HG03039 (cell line): Measurements from ENCODE around the gene RFPL2.
"Not testable (repeated sequence)": the region's sequence is repeated elsewhere in the genome, so short reads cannot be mapped to it uniquely, and the experiment has no call there.

ENCODE experiments used
- ATAC-seq: cut with Tn5 transposase; IDR thresholded peaks from one replicate; pipeline ENCODE4 v1.9.1; 2021; ENCODE audit warnings: mild to moderate bottlenecking, moderate library complexity; ENCODE audit not compliant: unreplicated experiment

The RFPL2 gene

DNA sequence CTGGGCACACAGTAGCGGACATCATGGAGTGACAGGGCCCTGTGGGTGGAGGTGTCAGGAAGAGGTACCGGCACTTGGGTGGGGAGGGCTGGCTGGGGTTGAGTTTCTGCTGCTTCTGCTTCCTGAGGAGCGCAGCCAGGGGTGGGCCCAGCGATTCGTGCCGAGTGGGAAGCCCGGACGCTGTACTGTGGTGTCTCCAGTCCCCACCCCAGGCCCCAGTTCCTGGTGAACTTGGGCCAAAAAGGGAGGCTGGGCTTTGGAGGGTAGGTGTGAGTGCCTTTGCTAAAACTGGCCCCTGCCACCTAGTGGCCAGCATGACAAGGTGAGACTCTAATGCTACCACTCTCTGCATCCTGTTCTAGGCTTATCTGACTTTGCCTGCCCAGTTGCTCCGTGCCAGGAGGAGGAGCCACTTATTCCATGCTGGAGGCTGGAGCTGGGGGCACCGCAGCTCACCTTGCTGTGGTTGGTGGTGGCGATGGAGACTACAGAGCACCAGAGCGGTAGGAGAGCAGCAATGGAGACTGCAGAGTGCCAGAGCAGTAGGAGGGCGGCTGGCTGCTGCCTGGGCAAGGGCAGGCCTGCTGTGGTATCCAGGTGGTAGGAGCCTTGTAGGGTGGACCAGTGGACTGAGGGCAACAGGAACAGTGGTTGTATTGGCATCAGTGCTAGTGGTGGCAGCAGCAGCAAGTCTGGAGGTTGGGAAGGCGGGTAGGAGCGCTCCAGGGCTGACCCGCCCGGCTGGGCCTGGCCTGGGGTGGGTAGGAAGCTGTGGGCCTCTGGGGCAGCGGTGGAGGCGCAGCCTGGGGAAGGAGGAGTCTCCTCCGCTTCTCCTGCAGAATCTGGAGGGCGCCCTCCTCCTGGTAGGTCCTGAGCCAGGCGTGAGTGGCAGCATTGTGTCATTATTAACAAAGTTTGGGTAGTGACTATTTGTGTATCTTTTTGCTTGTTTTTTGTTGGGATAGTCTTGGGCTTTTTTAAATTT is 2.2 kb upstream of the RFPL2 start:
- no peak for ATAC-seq

DNA sequence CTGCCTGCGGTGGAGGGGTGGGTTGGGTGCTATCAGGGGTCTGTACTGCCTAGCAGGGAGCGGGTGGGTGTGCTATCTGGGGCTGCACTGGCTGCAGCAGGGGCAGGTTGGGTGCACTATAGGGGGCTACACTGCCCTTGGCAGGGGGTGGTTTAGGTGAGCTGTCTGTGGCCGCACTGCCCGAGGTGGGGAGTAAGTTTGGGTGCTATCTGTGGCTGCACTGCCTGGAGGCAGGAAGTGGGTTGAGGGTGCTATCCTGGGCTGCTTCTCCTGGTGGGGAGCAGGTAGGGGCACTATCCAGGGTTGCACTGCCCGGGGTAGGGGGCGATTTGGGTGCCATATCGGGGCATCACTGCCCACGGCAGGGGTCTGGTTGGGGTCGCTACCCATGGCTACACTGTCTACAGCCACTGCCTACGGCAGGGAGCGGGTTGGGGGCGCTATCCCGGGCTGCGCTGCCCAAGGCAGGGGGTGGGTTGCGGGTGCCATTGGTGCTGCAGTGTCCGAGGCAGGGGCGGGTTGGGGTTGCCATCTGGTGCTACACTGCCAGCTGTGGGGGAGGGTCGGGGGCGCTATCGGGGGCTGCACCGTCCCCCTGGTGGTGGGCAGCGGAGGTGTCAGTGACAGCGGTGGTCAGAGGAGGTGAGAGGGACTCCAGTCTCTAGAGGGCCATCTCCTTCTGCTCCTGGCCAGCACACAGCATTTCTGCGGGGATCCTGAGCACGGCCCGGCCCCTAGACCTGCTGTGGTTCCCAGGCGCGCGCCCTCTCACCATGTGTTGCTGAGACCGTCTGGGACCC is 1.3 kb upstream of the RFPL2 start:
- ATAC-seq = no peak

GRCh38 chr22:32204040-32204855 is 625 bp downstream of the RFPL2 start:
- no peak for ATAC-seq

GRCh38 chr22:32203181-32204039 is 1.5 kb downstream of the RFPL2 start:
- ATAC-seq = no peak

DNA sequence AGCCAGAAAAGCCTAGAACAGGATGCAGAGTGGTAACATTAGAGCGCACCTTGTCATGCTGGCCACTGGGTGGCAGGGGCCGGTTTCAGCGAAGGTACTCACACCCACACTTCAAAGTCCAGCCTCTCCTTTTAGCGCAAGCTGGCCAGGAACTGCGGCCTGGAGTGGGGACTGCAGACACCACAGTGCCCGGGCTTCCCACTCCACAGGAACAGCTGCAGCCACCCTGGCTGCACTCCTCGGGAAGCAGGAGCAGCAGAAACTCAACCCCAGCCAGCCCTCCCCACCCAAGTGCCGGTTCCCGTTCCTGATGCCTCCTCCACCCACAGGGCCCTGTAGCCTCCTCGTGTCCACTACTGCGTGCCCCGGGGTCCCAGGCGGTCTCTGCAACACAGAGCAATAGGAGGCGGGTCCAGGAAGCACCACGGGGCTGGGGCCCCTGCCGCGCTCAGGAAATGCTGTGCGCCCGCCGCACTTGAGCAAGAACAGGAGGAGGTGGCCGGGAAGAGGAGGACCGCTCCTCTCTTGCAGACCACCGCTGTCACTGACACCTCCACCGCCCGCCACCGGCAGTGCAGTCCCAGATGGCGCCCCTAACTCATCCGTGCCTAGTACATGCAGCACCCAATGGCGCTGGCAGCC is 2.2 kb downstream of the RFPL2 start:
- ATAC-seq = no peak

DNA sequence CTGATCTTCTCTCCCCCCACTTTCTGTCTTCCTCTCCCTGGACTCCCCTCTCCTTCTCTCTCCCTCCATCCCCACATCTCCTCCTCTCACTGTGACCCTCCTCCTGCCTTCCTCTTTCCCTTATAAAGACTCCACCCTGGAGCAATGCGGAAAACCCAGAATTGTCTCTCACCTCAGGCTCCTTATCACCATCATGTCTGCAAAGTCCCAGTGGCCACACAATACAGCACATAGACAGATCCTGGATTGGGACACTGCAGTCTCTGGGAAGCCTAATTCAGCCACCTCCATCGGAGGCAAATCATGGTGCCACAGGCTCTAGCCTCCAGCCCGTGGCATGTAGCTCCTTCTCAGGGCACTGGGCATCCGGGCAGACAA is 2.7 kb downstream of the RFPL2 start:
- ATAC-seq = no peak

DNA sequence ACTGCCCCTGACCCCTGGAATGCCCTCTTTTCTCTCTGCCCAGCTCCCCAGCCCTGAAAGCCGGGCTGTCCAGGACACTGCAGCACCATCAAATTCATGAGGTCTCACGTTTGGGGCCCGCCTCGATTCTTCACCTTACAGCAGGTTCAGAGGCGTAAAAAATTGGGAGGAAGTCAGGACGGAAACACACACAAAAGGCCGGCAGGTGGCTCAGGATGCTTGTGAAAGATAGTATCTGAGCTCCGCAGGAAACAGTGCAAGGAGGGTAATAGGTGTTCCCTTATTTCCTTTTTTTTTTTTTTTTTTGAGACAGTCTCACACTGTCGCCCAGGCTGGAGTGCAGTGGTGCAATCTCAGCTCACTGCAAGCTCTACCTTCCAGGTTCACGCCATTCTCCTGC is 4.1 kb downstream of the RFPL2 start:
- no peak for ATAC-seq

- no peak for ATAC-seq
Measured at GRCh38 chr22:32199961-32200360, 4.9 kb downstream of the RFPL2 start.

- ATAC-seq = no peak
Measured at GRCh38 chr22:32199341-32199740, 5.5 kb downstream of the RFPL2 start.

GRCh38 chr22:32197553-32198226 is 7.2 kb downstream of the RFPL2 start:
- ATAC-seq = not testable (repeated sequence)

DNA sequence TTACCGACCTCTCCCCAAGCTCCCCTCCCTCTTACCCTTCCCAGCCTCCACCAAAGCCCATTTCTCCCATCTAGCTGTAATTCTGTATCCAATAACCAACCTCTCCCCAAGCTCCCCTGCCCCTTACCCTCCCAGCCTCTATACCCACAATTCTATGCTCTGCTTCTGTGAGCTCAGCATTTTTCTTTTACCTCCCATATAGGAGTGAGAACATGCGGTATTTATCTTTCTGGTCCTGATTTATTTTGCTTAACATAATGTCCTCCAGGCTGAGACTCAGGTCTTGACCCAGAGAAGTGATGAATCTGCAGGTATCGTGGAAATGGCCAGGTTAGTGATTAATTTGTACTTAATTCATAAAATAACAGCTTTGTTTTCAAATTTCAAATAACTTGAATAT is 9.0 kb downstream of the RFPL2 start:
- ATAC-seq = not testable (repeated sequence)

- not testable (repeated sequence) for ATAC-seq
Measured at GRCh38 chr22:32193346-32193745, 11.5 kb downstream of the RFPL2 start.

DNA sequence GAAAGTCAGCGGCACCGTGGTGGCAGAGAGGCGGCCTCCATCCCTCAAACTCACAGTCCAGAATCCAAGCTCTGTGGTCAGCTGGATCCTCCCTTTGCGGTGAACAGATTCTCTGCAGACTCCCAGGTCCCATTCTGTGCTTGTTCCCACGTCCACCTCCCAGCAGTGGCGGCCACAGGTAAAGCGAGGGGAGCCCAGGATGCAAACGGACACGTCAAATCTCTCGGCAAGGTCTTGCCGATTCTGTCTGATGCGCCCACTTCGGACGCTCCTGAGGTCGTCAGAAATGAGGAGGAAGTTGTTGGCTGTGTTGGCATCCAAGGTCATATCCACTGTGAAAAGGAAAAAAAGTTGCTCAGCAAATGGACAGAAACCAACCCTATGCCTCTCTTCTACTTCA is 13.9 kb downstream of the RFPL2 start:
- not testable (repeated sequence) for ATAC-seq

GRCh38 chr22:32185821-32186220 is 19.1 kb downstream of the RFPL2 start:
- ATAC-seq = no peak

DNA sequence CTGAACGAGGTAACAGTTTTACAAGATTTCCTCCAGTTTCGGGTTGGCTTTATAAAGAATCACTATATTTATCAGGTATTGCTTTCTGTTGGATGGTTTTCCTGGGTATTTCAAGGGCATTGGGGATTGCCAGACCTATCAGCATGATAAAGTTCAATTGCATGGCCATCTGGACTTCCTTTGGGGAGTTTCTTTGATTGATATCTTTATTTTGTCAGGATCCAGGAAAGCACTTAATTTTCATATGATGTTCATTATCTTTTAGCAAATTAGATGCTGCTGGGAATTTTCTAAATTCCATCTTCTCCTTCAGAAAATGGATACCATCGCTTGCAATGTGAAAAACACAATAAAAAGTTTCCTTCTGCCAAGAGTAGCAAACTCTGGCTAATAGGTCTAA is 21.2 kb downstream of the RFPL2 start:
- no peak for ATAC-seq

- ATAC-seq = no peak
Measured at GRCh38 chr22:32181043-32181442, 23.8 kb downstream of the RFPL2 start.

- ATAC-seq = no peak
Measured at GRCh38 chr22:32177221-32177765, 27.6 kb downstream of the RFPL2 start.

- no peak for ATAC-seq
Measured at GRCh38 chr22:32175683-32176644, 28.9 kb downstream of the RFPL2 start.
